GM18868 (cell line): ENCODE measurements around the gene PTPN22.

Source experiments
- ATAC-seq: cut with Tn5 transposase; IDR thresholded peaks from one replicate; pipeline ENCODE4 v1.9.1; 2021; ENCODE audit warnings: mild to moderate bottlenecking, moderate library complexity; ENCODE audit not compliant: unreplicated experiment

The PTPN22 gene

DNA sequence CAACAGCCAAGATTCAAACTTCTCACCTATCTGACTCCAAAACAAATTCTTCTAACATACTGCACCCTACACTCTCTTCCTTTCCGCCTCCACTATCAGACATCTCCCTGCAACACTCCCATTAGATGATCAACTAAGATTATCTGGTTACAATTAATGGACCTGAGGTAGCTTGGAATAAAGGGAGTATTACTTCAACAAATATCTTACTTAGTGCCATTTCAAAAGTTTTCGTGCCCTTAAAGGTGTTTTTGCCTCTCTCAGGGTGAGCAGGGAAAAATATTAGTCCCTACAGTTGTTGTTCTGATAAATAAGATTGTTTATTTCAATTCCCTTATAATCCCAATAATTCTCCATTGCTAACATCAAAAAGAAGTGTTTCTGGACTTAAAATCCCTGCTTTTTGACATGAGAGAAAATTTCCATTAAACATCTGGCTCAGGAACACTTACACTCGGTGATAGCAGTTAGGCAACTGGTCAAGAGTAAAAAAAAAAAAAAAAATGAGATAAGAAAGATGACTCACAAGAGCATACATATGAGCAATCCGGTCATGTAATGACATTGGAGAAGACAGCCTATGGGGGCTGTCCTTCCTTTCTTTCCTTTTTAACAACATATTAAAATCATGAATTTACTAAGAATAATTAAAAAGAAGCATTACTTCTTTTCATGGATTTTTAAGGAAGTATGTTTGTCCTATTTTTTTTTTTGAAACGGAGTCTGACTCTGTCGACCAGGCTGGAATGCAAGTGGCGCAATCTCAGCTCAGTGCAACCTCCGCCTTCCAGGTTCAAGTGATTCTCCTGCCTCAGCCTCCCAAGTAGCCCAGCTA, 66.9 kb downstream of the PTPN22 start:
- no peak for ATAC-seq

- no peak for ATAC-seq
These were observed 69.0 kb downstream of the PTPN22 start for GRCh38 chr1:113802367-113803007.

GRCh38 chr1:113800487-113800886, 71.0 kb downstream of the PTPN22 start:
- ATAC-seq = no peak

GRCh38 chr1:113797472-113797871, 74.0 kb downstream of the PTPN22 start:
- ATAC-seq = no peak

GRCh38 chr1:113793878-113794834, 77.4 kb downstream of the PTPN22 start:
- ATAC-seq = no peak

DNA sequence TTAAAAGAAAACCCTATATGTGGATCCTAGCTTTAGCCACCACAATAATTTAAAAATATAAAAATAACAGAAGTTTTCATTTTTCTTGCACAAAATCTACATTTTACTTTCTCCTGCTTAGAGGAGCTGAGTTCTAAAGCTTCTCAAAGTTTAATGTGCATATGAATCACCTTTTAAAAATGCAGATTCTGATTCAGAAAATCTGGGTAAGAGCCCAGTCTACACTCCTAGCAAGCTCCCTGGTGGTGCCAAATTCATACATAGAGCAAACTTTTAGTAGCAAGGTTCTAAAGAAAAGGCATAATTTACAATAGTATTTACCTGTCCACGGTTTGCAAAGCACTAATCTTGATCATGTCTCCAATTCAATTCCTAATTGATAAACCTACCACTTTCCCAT, 78.5 kb downstream of the PTPN22 start:
- ATAC-seq = no peak

- ATAC-seq = no peak
These were observed 79.0 kb downstream of the PTPN22 start for GRCh38 chr1:113792471-113792870.

GRCh38 chr1:113788802-113789201, 82.7 kb downstream of the PTPN22 start:
- ATAC-seq = no peak

- no peak for ATAC-seq
These were observed 83.8 kb downstream of the PTPN22 start for GRCh38 chr1:113787663-113788062.

DNA sequence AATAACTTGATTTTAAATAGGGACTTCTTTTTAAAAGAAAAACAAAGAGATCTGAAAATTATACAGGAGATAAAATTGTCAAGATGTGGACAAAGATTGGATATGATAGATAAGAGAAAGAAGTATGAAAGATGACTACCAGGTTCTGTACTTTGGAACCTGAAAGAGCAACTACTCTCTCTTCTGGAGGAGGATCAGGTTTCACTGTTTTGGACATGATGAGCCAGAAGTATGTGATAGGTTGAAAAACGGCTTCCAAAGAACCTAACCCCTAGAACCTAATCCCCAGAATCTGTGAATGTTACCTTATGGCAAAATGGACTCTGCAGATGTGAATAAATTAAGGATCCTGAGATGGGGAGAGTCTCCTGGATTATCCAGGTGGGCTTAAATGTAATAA, 85.4 kb downstream of the PTPN22 start:
- no peak for ATAC-seq

- ATAC-seq = peak; percentile 80
These were observed 87.3 kb downstream of the PTPN22 start for GRCh38 chr1:113784104-113784779.

- ATAC-seq = peak; percentile 65
These were observed 88.0 kb downstream of the PTPN22 start for GRCh38 chr1:113783254-113784103.

- ATAC-seq = no peak
These were observed 89.1 kb downstream of the PTPN22 start for GRCh38 chr1:113782406-113782805.

- ATAC-seq = peak; percentile 46
These were observed 91.0 kb downstream of the PTPN22 start for GRCh38 chr1:113780374-113781146.

GRCh38 chr1:113779542-113779941, 92.0 kb downstream of the PTPN22 start:
- no peak for ATAC-seq

- no peak for ATAC-seq
These were observed 94.0 kb downstream of the PTPN22 start for GRCh38 chr1:113777561-113777960.

DNA sequence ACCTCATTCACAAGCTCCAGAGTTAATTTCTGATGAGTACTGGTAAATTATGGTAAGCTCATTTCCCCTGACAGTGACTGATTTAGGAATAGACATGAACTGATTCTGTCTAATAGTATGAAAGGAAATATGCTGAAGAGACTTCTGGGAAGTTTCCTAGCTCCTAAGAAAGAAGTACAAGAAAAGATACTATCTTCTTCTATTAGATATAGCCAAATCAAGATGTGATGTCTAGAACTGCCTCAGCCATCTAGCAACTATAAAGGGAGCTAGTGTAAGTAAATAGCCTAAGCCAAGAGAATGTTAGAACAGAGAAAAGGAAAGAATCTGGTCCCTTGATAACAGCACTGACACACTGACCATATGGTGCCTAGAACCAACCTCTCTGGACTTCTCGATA, 101.5 kb downstream of the PTPN22 start:
- no peak for ATAC-seq

GRCh38 chr1:113769601-113769970, 101.9 kb downstream of the PTPN22 start:
- no peak for ATAC-seq
